SH-SY5Y (cell line): ENCODE results near the gene DIS3L2.

Experiments used
- GATA2 ChIP-seq: IDR thresholded peaks from 2 replicates; pipeline ENCODE4 v1.6.1; 2011; ENCODE audit warnings: mild to moderate bottlenecking, low read depth, low read length
- GATA3 ChIP-seq: IDR thresholded peaks from 2 replicates; pipeline ENCODE4 v1.6.1; 2011; ENCODE audit warnings: low read depth, mild to moderate bottlenecking, low read length, moderate library complexity

The DIS3L2 gene

GRCh38 chr2:232124309-232124708 is 162.8 kb downstream of the DIS3L2 start:
- TF ChIP-seq GATA3 (no peak), GATA2 (no peak)

- no peak for TF ChIP-seq GATA2
- no peak for TF ChIP-seq GATA3
These were observed 165.0 kb downstream of the DIS3L2 start for GRCh38 chr2:232126301-232127099.

GRCh38 chr2:232129483-232129882 is 168.0 kb downstream of the DIS3L2 start:
- no peak for TF ChIP-seq GATA3
- TF ChIP-seq GATA2 = no peak

GRCh38 chr2:232132181-232132580 is 170.7 kb downstream of the DIS3L2 start:
- TF ChIP-seq GATA2 = no peak
- no peak for TF ChIP-seq GATA3

- TF ChIP-seq GATA2 = no peak
- no peak for TF ChIP-seq GATA3
These were observed 171.6 kb downstream of the DIS3L2 start for GRCh38 chr2:232133078-232133477.

GRCh38 chr2:232134939-232135338 is 173.4 kb downstream of the DIS3L2 start:
- TF ChIP-seq GATA3 (no peak), GATA2 (no peak)

GRCh38 chr2:232137356-232138147 is 176.0 kb downstream of the DIS3L2 start:
- TF ChIP-seq GATA3 = no peak
- no peak for TF ChIP-seq GATA2

GRCh38 chr2:232138441-232138840 is 176.9 kb downstream of the DIS3L2 start:
- TF ChIP-seq GATA2 = no peak
- TF ChIP-seq GATA3 = no peak

GRCh38 chr2:232139171-232139594 is 177.7 kb downstream of the DIS3L2 start:
- TF ChIP-seq GATA3 (no peak), GATA2 (no peak)

- TF ChIP-seq GATA3 = no peak
- TF ChIP-seq GATA2 = no peak
These were observed 178.5 kb downstream of the DIS3L2 start for GRCh38 chr2:232139786-232140562.

GRCh38 chr2:232141591-232141990 is 180.1 kb downstream of the DIS3L2 start:
- TF ChIP-seq GATA2 (no peak), GATA3 (no peak)

- no peak for TF ChIP-seq GATA3
These were observed 180.5 kb downstream of the DIS3L2 start for GRCh38 chr2:232142049-232142448.

GRCh38 chr2:232142502-232142901 is 181.0 kb downstream of the DIS3L2 start:
- TF ChIP-seq GATA2 = no peak
- TF ChIP-seq GATA3 = no peak

- TF ChIP-seq GATA3 = no peak
- no peak for TF ChIP-seq GATA2
These were observed 184.8 kb downstream of the DIS3L2 start for GRCh38 chr2:232146294-232146693.
